PC-3 (cell line): ENCODE data around the gene PLVAP. TPM values are rescaled to one million over a fixed set of nuclear protein-coding genes. Genes with fewer than 3 reads are reported as not detected.

Experiments used
- ATAC-seq: fragments of 200-7000 bp; cut with Tn5 transposase; 2 replicates; pipeline ENCODE4 v1.9.1; 2020; ENCODE audit warnings: mild to moderate bottlenecking, moderate library complexity
- BruUV-seq: library from RNA; stranded (reverse); fragments of 400-500 nt; replicated peaks from 2 replicates; lab custom pipeline; 2021; lab: Mats Ljungman, UMichigan
- CTCF ChIA-PET: fragments of 300-600 bp; sonication (Branson Sonifier 250); formaldehyde crosslinking; loops from one replicate; lab custom pipeline; 2022; ENCODE audit warnings: antibody characterized with exemption; lab: Charles Lee
- POLR2A ChIA-PET: fragments of 300-600 bp; sonication (Branson Sonifier 250); formaldehyde crosslinking; loops from one replicate; lab custom pipeline; 2022; ENCODE audit warnings: antibody characterized with exemption; ENCODE audit not compliant: unreplicated experiment; lab: Charles Lee
- DNase-seq: peaks from one replicate; pipeline ENCODE4 v3.0.0-alpha.2; 2015
- H2AFZ ChIP-seq: fragments of 300-600 bp; sonication (generic); 2 replicates; pipeline ENCODE4 v1.6.0; 2016; ENCODE audit warnings: antibody characterized with exemption, low read length
- H3F3A ChIP-seq: fragments of 300-600 bp; sonication (generic); one replicate; pipeline ENCODE4 v1.6.0; 2017; ENCODE audit warnings: antibody characterized with exemption, low read length, control low read depth, mild to moderate bottlenecking; ENCODE audit not compliant: unreplicated experiment
- H3K27ac ChIP-seq: fragments of 300-600 bp; sonication (generic); 2 replicates; pipeline ENCODE4 v1.5.1; 2016; ENCODE audit warnings: mild to moderate bottlenecking, low read length
- H3K27me3 ChIP-seq: fragments of 300-600 bp; sonication (generic); 2 replicates; pipeline ENCODE4 v1.6.1; 2016; ENCODE audit warnings: low read length, mixed read lengths
- H3K36me3 ChIP-seq: fragments of 300-600 bp; sonication (generic); 2 replicates; pipeline ENCODE4 v1.6.1; 2016; ENCODE audit warnings: low read depth, mixed run types, low read length, mixed read lengths
- H3K4me1 ChIP-seq: fragments of 300-600 bp; sonication (generic); 2 replicates; pipeline ENCODE4 v1.5.1; 2016; ENCODE audit warnings: low read length; ENCODE audit not compliant: insufficient read depth
- H3K4me2 ChIP-seq: fragments of 300-600 bp; sonication (generic); 2 replicates; pipeline ENCODE4 v1.6.0; 2016; ENCODE audit warnings: low read length
- H3K4me3 ChIP-seq: fragments of 300-600 bp; sonication (generic); 2 replicates; pipeline ENCODE4 v1.5.1; 2016; ENCODE audit warnings: mild to moderate bottlenecking, low read length, mixed read lengths
- H3K79me2 ChIP-seq: fragments of 300-600 bp; sonication (generic); 2 replicates; pipeline ENCODE4 v1.6.1; 2017; ENCODE audit warnings: low read length, mixed read lengths
- H3K9ac ChIP-seq: fragments of 300-600 bp; sonication (generic); 2 replicates; pipeline ENCODE4 v1.6.0; 2016; ENCODE audit warnings: mild to moderate bottlenecking, low read length
- H3K9me2 ChIP-seq: fragments of 300-600 bp; sonication (generic); replicated peaks from 2 replicates; pipeline ENCODE4 v1.6.1; 2016; ENCODE audit warnings: mixed run types, low read length, mixed read lengths
- H3K9me3 ChIP-seq: fragments of 300-600 bp; sonication (generic); 2 replicates; pipeline ENCODE4 v1.6.1; 2016; ENCODE audit warnings: low read length, mixed read lengths
- H4K20me1 ChIP-seq: fragments of 300-600 bp; sonication (generic); 2 replicates; pipeline ENCODE4 v1.6.1; 2016; ENCODE audit warnings: low read length, mixed read lengths
- CTCF ChIP-seq: fragments of 300-600 bp; sonication (generic); conservative IDR thresholded peaks from 2 replicates; pipeline ENCODE4 v1.5.1; 2017; ENCODE audit warnings: antibody characterized with exemption, low read depth, mild to moderate bottlenecking, low read length
- EZH2 ChIP-seq: fragments of 300-600 bp; sonication (generic); IDR thresholded peaks from one replicate; pipeline ENCODE4 v1.6.1; 2017; ENCODE audit warnings: antibody characterized with exemption, mild to moderate bottlenecking, low read length; ENCODE audit not compliant: unreplicated experiment
- EZH2phosphoT487 ChIP-seq: fragments of 300-600 bp; sonication (generic); IDR thresholded peaks from 2 replicates; pipeline ENCODE4 v1.6.1; 2018; ENCODE audit warnings: mild to moderate bottlenecking, antibody characterized with exemption, low read length, borderline replicate concordance
- intact Hi-C: fragments of 100-400 bp; cut with micrococcal nuclease; formaldehyde crosslinking; loops from 2 replicates; pipeline ENCODE4 v1.9.0; 2023
- total RNA-seq: library from RNA; depleted of rRNA; stranded (reverse); fragments of >200 nt; gene quantifications from 2 replicates; pipeline ENCODE4 v1.2.3, GENCODE V29; 2014

PLVAP gene
- total RNA-seq, 1 experiment from 2014 or later = not detected

- Histone ChIP-seq H3K36me3 (peaks cover 17% of the 10 kb centered on the region), H3F3A (no peaks in the 10 kb centered on the region), H3K4me2 (no peak overlapping the region), H3K4me3 (no peak overlapping the region), H3K27me3 (no peaks in the 10 kb centered on the region), H4K20me1 (no peaks in the 10 kb centered on the region), H3K9me3 (no peaks in the 10 kb centered on the region), H3K79me2 (peaks cover 1% of the 10 kb centered on the region; the same call in 1 of the 2 replicates), H3K27ac (no peak overlapping the region), H3K4me1 (no peaks in the 10 kb centered on the region), H3K9ac (no peak overlapping the region), H2AFZ (no peak overlapping the region), H3K9me2 (no peaks in the 10 kb centered on the region)
- no TSS peak for BruUV-seq
- intact Hi-C loops = no loop called here
- POLR2A ChIA-PET = no interaction called here
- ATAC-seq (no peak), DNase-seq (no peak)
- TF ChIP-seq EZH2phosphoT487 = no peak
- no peak for TF ChIP-seq CTCF
- no peak for TF ChIP-seq EZH2
- CTCF ChIA-PET = no interaction called here
Observed at GRCh38 chr19:17323964-17324332, 53.2 kb downstream of the PLVAP start.

GRCh38 chr19:17323300-17323963, 53.7 kb downstream of the PLVAP start:
- H3K9me2 ChIP-seq = no peaks in the 10 kb centered on the region
- no peaks in the 10 kb centered on the region for H3K27me3 ChIP-seq
- no TSS peak for BruUV-seq
- CTCF ChIA-PET = no interaction called here
- H3K4me2 ChIP-seq = no peak overlapping the region
- H3K79me2 ChIP-seq = peaks cover 6% of the 10 kb centered on the region; the same call in 1 of the 2 replicates
- H3F3A ChIP-seq = no peaks in the 10 kb centered on the region
- no peak for DNase-seq
- POLR2A ChIA-PET = no interaction called here
- H3K4me3 ChIP-seq = no peak overlapping the region
- H3K36me3 ChIP-seq = peaks cover 18% of the 10 kb centered on the region
- H3K4me1 ChIP-seq = no peaks in the 10 kb centered on the region
- H3K9me3 ChIP-seq = no peaks in the 10 kb centered on the region
- no peak overlapping the region for H3K9ac ChIP-seq
- no peak overlapping the region for H2AFZ ChIP-seq
- no peak for TF ChIP-seq EZH2phosphoT487
- TF ChIP-seq CTCF = no peak
- TF ChIP-seq EZH2 = no peak
- no peak overlapping the region for H3K27ac ChIP-seq
- H4K20me1 ChIP-seq = no peaks in the 10 kb centered on the region
- no peak for ATAC-seq
- intact Hi-C loops = no loop called here

- CTCF ChIA-PET = no interaction called here
- H3K79me2 ChIP-seq = peaks cover 7% of the 10 kb centered on the region; the same call in 1 of the 2 replicates
- peak; percentile 16 for ATAC-seq
Observed at GRCh38 chr19:17322854-17323253, 54.3 kb downstream of the PLVAP start.

More at GRCh38 chr19:17322854-17323253, 54.3 kb downstream of the PLVAP start:
- no peaks in the 10 kb centered on the region for H3K9me3 ChIP-seq
- no peaks in the 10 kb centered on the region for H3K9me2 ChIP-seq
- no peaks in the 10 kb centered on the region for H4K20me1 ChIP-seq
- no peak for DNase-seq
- no TSS peak for BruUV-seq
- peaks cover 18% of the 10 kb centered on the region for H3K36me3 ChIP-seq
- POLR2A ChIA-PET = no interaction called here
- no peak overlapping the region for H3K27ac ChIP-seq
- H3F3A ChIP-seq = no peaks in the 10 kb centered on the region
- no peak overlapping the region for H3K4me3 ChIP-seq
- H3K27me3 ChIP-seq = no peaks in the 10 kb centered on the region
- H3K4me1 ChIP-seq = peaks cover 1% of the 10 kb centered on the region
- H3K4me2 ChIP-seq = no peak overlapping the region
- intact Hi-C loops = no loop called here
- H3K9ac ChIP-seq = no peak overlapping the region
- H2AFZ ChIP-seq = no peak overlapping the region
- TF ChIP-seq EZH2phosphoT487 (no peak), CTCF (no peak), EZH2 (no peak)
